ENCODE results near the gene TRAF3IP1.

Gene TRAF3IP1

GRCh38 chr2:238294393-238295143 is 25.8 kb upstream of the TRAF3IP1 start:
- no peak for TF ChIP-seq CTCF (IDR thresholded peaks at IDR 0.05; ENCODE audit: borderline replicate concordance, insufficient read depth, low read depth, low read length)
- no peak overlapping the region for H3K4me3 ChIP-seq (ENCODE audit: low read depth, low read length)

GRCh38 chr2:238295144-238296112 is 24.9 kb upstream of the TRAF3IP1 start:
- TF ChIP-seq CTCF (IDR thresholded peaks at IDR 0.05; ENCODE audit: borderline replicate concordance, insufficient read depth, low read depth, low read length) = no peak
- H3K4me3 ChIP-seq (ENCODE audit: low read depth, low read length) = no peak overlapping the region

GRCh38 chr2:238296638-238297457 is 23.5 kb upstream of the TRAF3IP1 start:
- H3K4me3 ChIP-seq (ENCODE audit: low read depth, low read length) = no peak overlapping the region
- TF ChIP-seq CTCF (IDR thresholded peaks at IDR 0.05; ENCODE audit: borderline replicate concordance, insufficient read depth, low read depth, low read length) = no peak

- no peak for TF ChIP-seq CTCF (IDR thresholded peaks at IDR 0.05; ENCODE audit: borderline replicate concordance, insufficient read depth, low read depth, low read length)
- no peak overlapping the region for H3K4me3 ChIP-seq (ENCODE audit: low read depth, low read length)
Observed at GRCh38 chr2:238299803-238300202, 20.5 kb upstream of the TRAF3IP1 start.

- no peak overlapping the region for H3K4me3 ChIP-seq (ENCODE audit: low read depth, low read length)
- TF ChIP-seq CTCF (IDR thresholded peaks at IDR 0.05; ENCODE audit: borderline replicate concordance, insufficient read depth, low read depth, low read length) = no peak
Observed at GRCh38 chr2:238302087-238302486, 18.2 kb upstream of the TRAF3IP1 start.

- no peak overlapping the region for H3K4me3 ChIP-seq (ENCODE audit: low read depth, low read length)
- no peak for TF ChIP-seq CTCF (IDR thresholded peaks at IDR 0.05; ENCODE audit: borderline replicate concordance, insufficient read depth, low read depth, low read length)
Observed at GRCh38 chr2:238302751-238303150, 17.6 kb upstream of the TRAF3IP1 start.

Data from GM12875 (cell line).